ENCODE measurements around the gene OR6T1. TPM values are rescaled to one million over a fixed set of nuclear protein-coding genes. Genes with fewer than 3 reads are reported as not detected.

The OR6T1 gene
- total RNA-seq, 2 donors from 2014 or later: not detected

Other genes starting within 250 kb of the OR6T1 start
- 1 to 10 TPM; 7.4 to 8.5 TPM for gene ZNF202, start 202.2 kb downstream of the OR6T1 start, total RNA-seq
- gene OR6X1, start 189.3 kb downstream of the OR6T1 start, total RNA-seq: not detected
- gene OR6M1, start 137.5 kb downstream of the OR6T1 start, total RNA-seq: not detected
- not detected for gene TMEM225, start 58.2 kb downstream of the OR6T1 start, total RNA-seq
- 1 to 10 TPM in 1 of 2 donors, under 1 TPM in 1; 0.64 to 1.3 TPM for gene OR8D4, start 41.7 kb downstream of the OR6T1 start, total RNA-seq
- 1 to 10 TPM in 1 of 2 donors, under 1 TPM in 1; 0.45 to 1.2 TPM for gene OR4D5, start 4.2 kb downstream of the OR6T1 start, total RNA-seq
- gene OR10S1, start 33.9 kb upstream of the OR6T1 start, total RNA-seq: not detected
- not detected for gene OR10G6, start 51.3 kb upstream of the OR6T1 start, total RNA-seq
- under 1 TPM; 0.12 to 0.69 TPM for gene OR10G4, start 69.2 kb upstream of the OR6T1 start, total RNA-seq
- under 1 TPM in 1 of 2 donors, not detected in 1; 0.32 TPM for gene OR10G9, start 79.2 kb upstream of the OR6T1 start, total RNA-seq
- gene OR10G8, start 83.0 kb upstream of the OR6T1 start, total RNA-seq: under 1 TPM in 1 of 2 donors, not detected in 1; 0.32 TPM
- not detected for gene OR10G7, start 97.5 kb upstream of the OR6T1 start, total RNA-seq
- 10 to 100 TPM; 38.0 to 62.5 TPM for gene VWA5A, start 171.6 kb upstream of the OR6T1 start, total RNA-seq
- gene OR10D3, start 239.5 kb upstream of the OR6T1 start, total RNA-seq: not detected